GM19193 (cell line): ENCODE results near the gene MED27.

ENCODE experiments used
- POLR2A ChIP-seq: IDR thresholded peaks from 4 replicates; pipeline ENCODE4 v1.6.1; 2011; ENCODE audit not compliant: insufficient read depth, insufficient read length; ENCODE audit errors: extremely low read depth

MED27 gene

GRCh38 chr9:132059361-132059760 is 20.3 kb downstream of the MED27 start:
- TF ChIP-seq POLR2A: no peak

GRCh38 chr9:132056717-132057560 is 22.7 kb downstream of the MED27 start:
- TF ChIP-seq POLR2A: no peak

GRCh38 chr9:132055756-132056155 is 23.9 kb downstream of the MED27 start:
- no peak for TF ChIP-seq POLR2A

GRCh38 chr9:132054024-132054423 is 25.6 kb downstream of the MED27 start:
- no peak for TF ChIP-seq POLR2A

GRCh38 chr9:132049900-132050299 is 29.8 kb downstream of the MED27 start:
- no peak for TF ChIP-seq POLR2A

GRCh38 chr9:132049323-132049882 is 30.3 kb downstream of the MED27 start:
- no peak for TF ChIP-seq POLR2A

GRCh38 chr9:132048201-132048600 is 31.5 kb downstream of the MED27 start:
- TF ChIP-seq POLR2A: no peak

- no peak for TF ChIP-seq POLR2A
These were observed 33.2 kb downstream of the MED27 start for GRCh38 chr9:132046456-132046855.

GRCh38 chr9:132044176-132044875 is 35.3 kb downstream of the MED27 start:
- TF ChIP-seq POLR2A: no peak

GRCh38 chr9:132043708-132044107 is 36.0 kb downstream of the MED27 start:
- no peak for TF ChIP-seq POLR2A

GRCh38 chr9:132042324-132042723 is 37.3 kb downstream of the MED27 start:
- TF ChIP-seq POLR2A: no peak

- TF ChIP-seq POLR2A: no peak
These were observed 37.9 kb downstream of the MED27 start for GRCh38 chr9:132041798-132042197.

GRCh38 chr9:132040808-132041207 is 38.9 kb downstream of the MED27 start:
- TF ChIP-seq POLR2A: no peak

GRCh38 chr9:132040246-132040645 is 39.4 kb downstream of the MED27 start:
- no peak for TF ChIP-seq POLR2A

- TF ChIP-seq POLR2A: no peak
These were observed 40.4 kb downstream of the MED27 start for GRCh38 chr9:132039284-132039683.

GRCh38 chr9:132037458-132037857 is 42.2 kb downstream of the MED27 start:
- TF ChIP-seq POLR2A: no peak
